GM12878 (cell line): ENCODE measurements around the gene REM1. TPM values are rescaled to one million over a fixed set of nuclear protein-coding genes. Genes with fewer than 3 reads are reported as not detected.
"Not testable (repeated sequence)": the region's sequence is repeated elsewhere in the genome, so short reads cannot be mapped to it uniquely, and the experiment has no call there.

Experiments used
- ATAC-seq: fragments of 200-7000 bp; cut with Tn5 transposase; 3 replicates; pipeline ENCODE4 v1.9.1; 2020; ENCODE audit warnings: mild to moderate bottlenecking, moderate library complexity
- BruUV-seq: library from RNA; stranded (reverse); fragments of 400-500 nt; replicated peaks from 2 replicates; lab custom pipeline; 2021; lab: Mats Ljungman, UMichigan
- CTCF ChIA-PET: fragments of 300-600 bp; sonication (Branson Sonifier 250); formaldehyde crosslinking; extraction: SDS; loops from one replicate; lab custom pipeline; 2021; ENCODE audit warnings: inconsistent platforms; lab: Yijun Ruan, JAX
- POLR2A ChIA-PET: fragments of 350-600 bp; formaldehyde crosslinking; extraction: SDS; loops from one replicate; lab custom pipeline; 2021; ENCODE audit warnings: inconsistent platforms; lab: Charles Lee
- RAD21 ChIA-PET: fragments of 300-600 bp; sonication (Branson Sonifier 250); formaldehyde crosslinking; loops from one replicate; lab custom pipeline; 2023; ENCODE audit warnings: antibody characterized with exemption; ENCODE audit not compliant: unreplicated experiment; lab: Charles Lee
- SMC1A ChIA-PET: fragments of 300-600 bp; sonication (Branson Sonifier 250); formaldehyde crosslinking; loops from one replicate; lab custom pipeline; 2023; ENCODE audit not compliant: unreplicated experiment, uncharacterized antibody; lab: Charles Lee
- DNase-seq: peaks from one replicate; pipeline ENCODE4 v3.0.0-alpha.2; 2011; ENCODE audit warnings: low read depth, low spot score
- FAIRE-seq: peaks from 3 replicates; lab custom pipeline; 2011; peaks lifted over from hg19 to GRCh38; lab: Jason Lieb, UNC
- H2AFZ ChIP-seq: 2 replicates; pipeline ENCODE4 v1.6.0; 2011; ENCODE audit warnings: low read depth, low read length, control low read depth; ENCODE audit not compliant: control insufficient read depth
- H3K27ac ChIP-seq: 2 replicates; pipeline ENCODE4 v1.5.1; 2011; ENCODE audit warnings: control low read depth; ENCODE audit not compliant: control insufficient read depth, insufficient read depth
- H3K27me3 ChIP-seq, 2 experiments: replicated peaks in 1 of 2; 2 replicates each; pipeline versions ENCODE4 v1.6.0 to v1.6.1; 2011; ENCODE audit warnings: low read length in 1 of 2; ENCODE audit not compliant: control insufficient read depth in 2 of 2, insufficient read depth in 2 of 2
- H3K36me3 ChIP-seq, 2 experiments: 2 replicates each; pipeline ENCODE4 v1.5.1; 2011; ENCODE audit warnings: low read length in 1 of 2; ENCODE audit not compliant: control insufficient read depth in 2 of 2, insufficient read depth in 2 of 2
- H3K4me1 ChIP-seq: 2 replicates; pipeline ENCODE4 v1.6.1; 2011; ENCODE audit warnings: mild to moderate bottlenecking, low read length, moderate library complexity, mixed read lengths; ENCODE audit not compliant: control insufficient read depth, insufficient read depth
- H3K4me2 ChIP-seq: 2 replicates; pipeline ENCODE4 v1.6.0; 2011; ENCODE audit warnings: control low read depth; ENCODE audit not compliant: control insufficient read depth, insufficient read depth
- H3K4me3 ChIP-seq: fragments of 200-600 bp; sonication (generic); 2 replicates; pipeline ENCODE4 v1.5.1; 2016
- H3K79me2 ChIP-seq: 2 replicates; pipeline ENCODE4 v1.6.0; 2011; ENCODE audit warnings: low read length; ENCODE audit not compliant: control insufficient read depth, insufficient read depth
- H3K9ac ChIP-seq: 2 replicates; pipeline ENCODE4 v1.8.0; 2011; ENCODE audit warnings: low read length, control low read depth, mixed read lengths; ENCODE audit not compliant: control insufficient read depth, insufficient read depth
- H3K9me3 ChIP-seq: replicated peaks from 3 replicates; pipeline ENCODE4 v1.5.1; 2011; ENCODE audit warnings: mild to moderate bottlenecking, low read length; ENCODE audit not compliant: control insufficient read depth, insufficient read depth
- H4K20me1 ChIP-seq: 2 replicates; pipeline ENCODE4 v1.6.0; 2011; ENCODE audit not compliant: control insufficient read depth, insufficient read depth
- CUX1 ChIP-seq: IDR thresholded peaks from 2 replicates; pipeline ENCODE4 v1.6.1; 2012; ENCODE audit warnings: improper control_type of control experiment, low read depth, low read length; ENCODE audit not compliant: insufficient replicate concordance
- MLLT1 ChIP-seq: fragments of 450-650 bp; IDR thresholded peaks from 2 replicates; pipeline ENCODE4 v1.6.1; 2016; ENCODE audit warnings: mild to moderate bottlenecking
- MYC ChIP-seq: IDR thresholded peaks from 2 replicates; pipeline ENCODE4 v1.6.1; 2011; ENCODE audit warnings: mild to moderate bottlenecking, low read length, moderate library complexity, inconsistent platforms; ENCODE audit not compliant: insufficient read depth, insufficient replicate concordance, insufficient read length, severe bottlenecking
- TBL1XR1 ChIP-seq: IDR thresholded peaks from 2 replicates; pipeline ENCODE4 v1.6.1; 2012; ENCODE audit warnings: low read depth, low read length, improper control_type of control experiment
- ZBTB4 ChIP-seq: fragments of 450-650 bp; formaldehyde crosslinking; IDR thresholded peaks from 2 replicates; pipeline ENCODE4 v1.4.0; 2022; ENCODE audit warnings: mild to moderate bottlenecking, moderate library complexity
- WGBS: methylation state at CpG from one replicate; pipeline ENCODE4 v1.1.6; 2016; ENCODE audit warnings: low lambda C conversion rate; ENCODE audit not compliant: insufficient replicate concordance, insufficient coverage; ENCODE audit errors: missing lambda C conversion rate; 5-methylcytosine and 5-hydroxymethylcytosine counted together
- in situ Hi-C: fragments of 300-500 bp; cut with MboI; formaldehyde crosslinking; loops from 9 replicates; pipeline ENCODE4 v1.14.3; 2018; ENCODE audit warnings: mixed read lengths
- intact Hi-C: fragments of 100-400 bp; cut with micrococcal nuclease; formaldehyde crosslinking; loops from one replicate; pipeline ENCODE4 v1.14.2; 2022; ENCODE audit not compliant: unreplicated experiment
- polyA plus RNA-seq, 11 experiments: library from polyadenylated mRNA; depleted of rRNA in 4 of 11; unstranded in 6 of 11; stranded (reverse) in 5 of 11; fragments of >200 nt; fragmentation: Nextera tagmentation in 4 of 11; fragmentation: Illumina TruSeq in 1 of 11; extraction: Ambion mirVana in 4 of 11; extraction: Trizol in 1 of 11; gene quantifications; 1 replicate in 1 of 11; 2 replicates in 10 of 11; pipeline versions ENCODE4 v1.2.1 to v1.2.3, GENCODE V29; 2011 to 2016; ENCODE audit warnings: inconsistent platforms in 2 of 11, missing spikeins in 2 of 11, low read depth in 1 of 11
- total RNA-seq, 4 experiments: library from RNA; depleted of rRNA in 3 of 4; stranded (reverse); fragments of >200 nt in 3 of 4; fragmentation: Illumina TruSeq in 1 of 4; extraction: Trizol in 1 of 4; gene quantifications; 2 replicates each; pipeline versions ENCODE4 v1.2.1 to v1.2.3, GENCODE V29; 2013 to 2021

Gene REM1
- total and polyA plus RNA-seq, 10 of the 15 experiments (the other 5 are each of a cell fraction or from before 2014, with no cell fraction given) = not detected

- Histone ChIP-seq H2AFZ (no peak overlapping the region), H4K20me1 (no peaks in the 10 kb centered on the region), H3K9me3 (no peaks in the 10 kb centered on the region), H3K27ac (no peak overlapping the region), H3K4me2 (no peak overlapping the region), H3K4me3 (no peak overlapping the region), H3K27me3 (no peaks in the 10 kb centered on the region), H3K36me3 (no peaks in the 10 kb centered on the region), H3K79me2 (no peaks in the 10 kb centered on the region), H3K4me1 (no peaks in the 10 kb centered on the region), H3K9ac (no peak overlapping the region)
- SMC1A ChIA-PET = no interaction called here
- intact Hi-C loops (no loop called here), in situ Hi-C loops (no loop called here)
- TF ChIP-seq MYC = no peak
- no peak for TF ChIP-seq ZBTB4 (CRISPR knock-in tag)
- no peak for TF ChIP-seq CUX1
- no peak for TF ChIP-seq MLLT1
- no peak for TF ChIP-seq TBL1XR1
- POLR2A ChIA-PET = no interaction called here
- CTCF ChIA-PET = interaction anchor here (1.7 kb wide), 1 partner anchor 77 kb away, joined by 6 read pairs; no protein-coding TSS in a partner anchor
- RAD21 ChIA-PET = no interaction called here
- DNase-seq = no peak
- ATAC-seq = no peak
- no TSS peak for BruUV-seq
- no peak for FAIRE-seq
Measured at GRCh38 chr20:31425797-31426196, 49.3 kb upstream of the REM1 start.

DNA sequence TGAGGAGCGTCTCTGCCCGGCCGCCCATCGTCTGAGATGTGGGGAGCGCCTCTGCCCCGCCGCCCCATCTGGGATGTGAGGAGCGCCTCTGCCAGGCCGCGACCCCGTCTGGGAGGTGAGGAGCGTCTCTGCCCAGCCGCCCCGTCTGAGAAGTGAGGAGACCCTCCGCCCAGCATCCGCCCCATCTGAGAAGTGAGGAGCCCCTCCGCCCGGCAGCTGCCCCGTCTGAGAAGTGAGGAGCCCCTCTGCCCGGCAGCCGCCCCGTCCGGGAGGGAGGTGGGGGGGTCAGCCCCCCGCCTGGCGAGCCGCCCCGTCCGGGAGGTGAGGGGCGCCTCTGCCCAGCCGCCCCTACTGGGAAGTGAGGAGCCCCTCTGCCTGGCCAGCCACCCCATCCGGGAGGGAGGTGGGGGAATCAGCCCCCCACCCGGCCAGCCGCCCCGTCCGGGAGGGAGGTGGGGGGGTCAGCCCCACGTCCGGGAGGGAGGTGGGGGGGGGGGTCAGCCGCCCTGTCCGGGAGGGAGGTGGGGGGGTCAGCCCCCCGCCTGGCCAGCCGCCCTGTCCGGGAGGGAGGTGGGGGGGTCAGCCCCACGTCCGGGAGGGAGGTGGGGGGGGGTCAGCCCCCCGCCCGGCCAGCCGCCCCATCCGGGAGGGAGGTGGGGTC, 48.1 kb upstream of the REM1 start:
- CTCF ChIA-PET, H3K4me2 ChIP-seq, DNase-seq, H2AFZ ChIP-seq, H3K27me3 ChIP-seq, FAIRE-seq, RAD21 ChIA-PET, SMC1A ChIA-PET, POLR2A ChIA-PET, H3K9ac ChIP-seq, intact Hi-C loops, H3K27ac ChIP-seq, BruUV-seq, H4K20me1 ChIP-seq, ATAC-seq, H3K4me3 ChIP-seq, H3K4me1 ChIP-seq, H3K79me2 ChIP-seq, in situ Hi-C loops, H3K36me3 ChIP-seq, H3K9me3 ChIP-seq: not testable (repeated sequence)
- 76% methylated on average over 17 of the region's 48 CpGs for WGBS
